H9 (cell line): ENCODE data around the gene SEMA6C. TPM values are rescaled to one million over a fixed set of nuclear protein-coding genes. Genes with fewer than 3 reads are reported as not detected.

ENCODE experiments used
- DNase-seq: peaks from one replicate; pipeline ENCODE4 v3.0.0-alpha.2; 2017
- H2AFZ ChIP-seq: one replicate; pipeline ENCODE4 v1.6.1; 2013; ENCODE audit warnings: mild to moderate bottlenecking, low read length, control low read depth, moderate library complexity
- H2AK5ac ChIP-seq: 2 replicates; pipeline ENCODE4 v1.6.1; 2013; ENCODE audit warnings: low read length, control low read depth, mixed read lengths; ENCODE audit not compliant: insufficient read length
- H2BK120ac ChIP-seq: one replicate; pipeline ENCODE4 v1.6.1; 2013; ENCODE audit warnings: low read depth, mild to moderate bottlenecking, low read length, control low read depth, inconsistent platforms; ENCODE audit not compliant: poor library complexity, severe bottlenecking
- H2BK12ac ChIP-seq: 2 replicates; pipeline ENCODE4 v1.6.1; 2013; ENCODE audit warnings: low read length, control low read depth, mixed read lengths, low read depth; ENCODE audit not compliant: insufficient read length
- H2BK15ac ChIP-seq: 2 replicates; pipeline ENCODE4 v1.6.1; 2013; ENCODE audit warnings: low read depth, low read length, control low read depth
- H2BK20ac ChIP-seq: one replicate; pipeline ENCODE4 v1.6.1; 2013; ENCODE audit warnings: low read depth, mild to moderate bottlenecking, low read length, control low read depth, inconsistent platforms; ENCODE audit not compliant: poor library complexity, severe bottlenecking
- H2BK5ac ChIP-seq: 2 replicates; pipeline ENCODE4 v1.6.1; 2013; ENCODE audit warnings: low read length, control low read depth, mixed read lengths; ENCODE audit not compliant: insufficient read length
- H3K14ac ChIP-seq: 2 replicates; pipeline ENCODE4 v1.6.1; 2013; ENCODE audit warnings: low read length, control low read depth; ENCODE audit not compliant: insufficient read depth
- H3K18ac ChIP-seq: 2 replicates; pipeline ENCODE4 v1.6.1; 2013; ENCODE audit warnings: low read depth, mild to moderate bottlenecking, mixed read lengths, low read length, control low read depth; ENCODE audit not compliant: insufficient read length
- H3K23ac ChIP-seq: 2 replicates; pipeline ENCODE4 v1.6.1; 2013; ENCODE audit warnings: low read length, control low read depth, mixed read lengths, low read depth; ENCODE audit not compliant: insufficient read length
- H3K23me2 ChIP-seq: 2 replicates; pipeline ENCODE4 v1.6.1; 2013; ENCODE audit warnings: low read depth, mild to moderate bottlenecking, mixed read lengths, low read length, control low read depth; ENCODE audit not compliant: insufficient read length, poor library complexity, severe bottlenecking
- H3K27ac ChIP-seq: 2 replicates; pipeline ENCODE4 v1.5.1; 2013; ENCODE audit warnings: low read length, control low read depth, mixed read lengths, low read depth; ENCODE audit not compliant: insufficient read length
- H3K27me3 ChIP-seq: 2 replicates; pipeline ENCODE4 v1.6.1; 2013; ENCODE audit warnings: low read length, control low read depth, inconsistent platforms; ENCODE audit not compliant: insufficient read depth
- H3K4ac ChIP-seq: 2 replicates; pipeline ENCODE4 v1.6.1; 2013; ENCODE audit warnings: low read depth, mild to moderate bottlenecking, control low read depth, inconsistent platforms, low read length, moderate library complexity
- H3K4me1 ChIP-seq: 2 replicates; pipeline ENCODE4 v1.6.1; 2013; ENCODE audit warnings: low read length, control low read depth, inconsistent platforms; ENCODE audit not compliant: insufficient read depth
- H3K4me2 ChIP-seq: 2 replicates; pipeline ENCODE4 v1.6.1; 2013; ENCODE audit warnings: low read length, control low read depth, mixed read lengths; ENCODE audit not compliant: insufficient read length, insufficient read depth
- H3K56ac ChIP-seq: 2 replicates; pipeline ENCODE4 v1.6.1; 2013; ENCODE audit warnings: low read depth, mild to moderate bottlenecking, mixed read lengths, low read length, control low read depth; ENCODE audit not compliant: insufficient read length
- H3K79me1 ChIP-seq: 2 replicates; pipeline ENCODE4 v1.6.1; 2013; ENCODE audit warnings: low read depth, mild to moderate bottlenecking, moderate library complexity, low read length, control low read depth, inconsistent platforms; ENCODE audit not compliant: insufficient read depth, poor library complexity, severe bottlenecking
- H3K79me2 ChIP-seq: 2 replicates; pipeline ENCODE4 v1.6.1; 2013; ENCODE audit warnings: low read length, control low read depth, inconsistent platforms; ENCODE audit not compliant: insufficient read depth
- H3K9ac ChIP-seq: 2 replicates; pipeline ENCODE4 v1.6.1; 2013; ENCODE audit warnings: low read length, control low read depth, mixed read lengths; ENCODE audit not compliant: insufficient read length; ENCODE audit errors: extremely low read depth
- H3K9me3 ChIP-seq: one replicate; pipeline ENCODE4 v1.6.1; 2013; ENCODE audit warnings: low read depth, low read length, inconsistent platforms; ENCODE audit not compliant: control insufficient read depth
- H3T11ph ChIP-seq: one replicate; pipeline ENCODE4 v1.6.1; 2013; ENCODE audit warnings: mild to moderate bottlenecking, low read length, control low read depth, inconsistent platforms
- H4K20me1 ChIP-seq: one replicate; pipeline ENCODE4 v1.6.1; 2013; ENCODE audit not compliant: control insufficient read depth, insufficient read length, insufficient read depth
- H4K5ac ChIP-seq: 2 replicates; pipeline ENCODE4 v1.6.1; 2013; ENCODE audit warnings: low read depth, mild to moderate bottlenecking, mixed read lengths, low read length, control low read depth; ENCODE audit not compliant: insufficient read length
- H4K8ac ChIP-seq: replicated peaks from 2 replicates; pipeline ENCODE4 v1.6.1; 2013; ENCODE audit warnings: low read length, control low read depth, mixed read lengths, low read depth; ENCODE audit not compliant: insufficient read length
- H4K91ac ChIP-seq: 2 replicates; pipeline ENCODE4 v1.6.1; 2013; ENCODE audit warnings: low read depth, mild to moderate bottlenecking, moderate library complexity, mixed read lengths, low read length, control low read depth; ENCODE audit not compliant: insufficient read length
- H3K27ac Mint-ChIP-seq, 3 experiments: 2 replicates in 2 of 3; 3 replicates in 1 of 3; pipeline ENCODE4 v1.8.0; 2020 to 2021; ENCODE audit warnings: mixed read lengths in 3 of 3, mild to moderate bottlenecking in 1 of 3, moderate library complexity in 1 of 3
- H3K27me3 Mint-ChIP-seq: 2 replicates; pipeline ENCODE4 v1.8.0; 2021; ENCODE audit warnings: low read depth, mild to moderate bottlenecking, moderate library complexity, mixed read lengths
- H3K36me3 Mint-ChIP-seq, 3 experiments: 2 replicates in 2 of 3; 3 replicates in 1 of 3; pipeline ENCODE4 v1.8.0; 2020 to 2021; ENCODE audit warnings: low read depth in 3 of 3, mixed read lengths in 3 of 3; ENCODE audit not compliant: insufficient read depth in 1 of 3
- H3K4me1 Mint-ChIP-seq, 2 experiments: 2 replicates each; pipeline ENCODE4 v1.8.0; 2020; ENCODE audit warnings: mixed read lengths in 2 of 2
- H3K4me3 Mint-ChIP-seq, 2 experiments: 2 replicates in 1 of 2; 3 replicates in 1 of 2; pipeline ENCODE4 v1.8.0; 2020 to 2021; ENCODE audit warnings: mild to moderate bottlenecking in 2 of 2, mixed read lengths in 2 of 2, moderate library complexity in 1 of 2
- H3K9me3 Mint-ChIP-seq, 2 experiments: 2 replicates in 1 of 2; 3 replicates in 1 of 2; pipeline ENCODE4 v1.8.0; 2020; ENCODE audit warnings: mild to moderate bottlenecking in 2 of 2, mixed read lengths in 2 of 2, moderate library complexity in 1 of 2
- CTCF ChIP-seq: fragments of 200-600 bp; sonication (generic); conservative IDR thresholded peaks from 3 replicates; pipeline ENCODE4 v1.8.0; 2021; ENCODE audit warnings: antibody characterized with exemption, mild to moderate bottlenecking
- WGBS: extraction: QIAGEN DNeasy Blood & Tissue Kit; methylation state at CpG from one replicate; pipeline ENCODE4 v1.1.7; 2013; ENCODE audit warnings: missing lambda C conversion rate, low lambda C conversion rate, mixed read lengths; ENCODE audit not compliant: insufficient read length; ENCODE audit errors: extremely low coverage; 5-methylcytosine and 5-hydroxymethylcytosine counted together
- total RNA-seq: library from RNA; stranded (reverse); gene quantifications from 2 replicates; pipeline ENCODE4 v1.2.1, GENCODE V29; 2021

The SEMA6C gene
- total RNA-seq, 1 experiment from 2014 or later = 12.3 TPM

GRCh38 chr1:151134991-151135390, 11.4 kb downstream of the SEMA6C start:
- Histone ChIP-seq H4K8ac (no peak overlapping the region), H3K4me1 (no peaks in the 10 kb centered on the region), H2BK5ac (no peak overlapping the region), H3K56ac (no peak overlapping the region), H3K79me2 (no peaks in the 10 kb centered on the region), H3K23ac (no peak overlapping the region), H2AFZ (no peak overlapping the region), H3K4me2 (no peak overlapping the region), H2BK20ac (no peak overlapping the region), H4K20me1 (no peaks in the 10 kb centered on the region), H2BK120ac (no peak overlapping the region), H3K9ac (no peak overlapping the region), H2BK15ac (no peak overlapping the region), H3K18ac (no peak overlapping the region), H4K5ac (no peak overlapping the region), H3T11ph (no peak overlapping the region), H4K91ac (no peak overlapping the region), H3K4ac (no peak overlapping the region), H2AK5ac (no peak overlapping the region), H3K14ac (no peak overlapping the region), H3K23me2 (peaks cover 15% of the 10 kb centered on the region), H3K79me1 (no peaks in the 10 kb centered on the region), H3K9me3 (no peaks in the 10 kb centered on the region), H3K27me3 (no peaks in the 10 kb centered on the region; the same call in 1 of the 2 replicates), H3K27ac (no peak overlapping the region), H2BK12ac (no peak overlapping the region)
- Mint-ChIP-seq H3K4me3 (peak overlapping the region in 1 of 2 experiments; percentile 36; a peak in 2 of 5 replicates), H3K36me3 (peaks cover 17 to 48% (median 42%) of the 10 kb centered on the region in 3 experiments), H3K9me3 (no peaks in the 10 kb centered on the region), H3K4me1 (peaks cover 14 to 19% of the 10 kb centered on the region in 2 experiments), H3K27me3 (peaks cover 12% of the 10 kb centered on the region), H3K27ac (no peak overlapping the region)
- DNase-seq = no peak
- TF ChIP-seq CTCF = no peak
- WGBS = no CpG with 5 or more reads among the region's 7 CpGs
